HEK293T (cell line): ENCODE data around the gene DPH6.

Source experiments
- CTCF ChIA-PET: fragments of 350-600 bp; formaldehyde crosslinking; extraction: SDS; loops from one replicate; lab custom pipeline; 2021; ENCODE audit warnings: antibody characterized with exemption, inconsistent platforms; lab: Yijun Ruan, JAX
- POLR2A ChIA-PET: fragments of 350-600 bp; formaldehyde crosslinking; extraction: SDS; loops from one replicate; lab custom pipeline; 2020; ENCODE audit warnings: antibody characterized with exemption, inconsistent platforms; lab: Yijun Ruan, JAX
- DNase-seq: peaks from one replicate; pipeline ENCODE4 v3.0.0; 2012; ENCODE audit warnings: mixed read lengths; ENCODE audit errors: extremely low spot score
- ARNT ChIP-seq: fragments of 450-650 bp; IDR thresholded peaks from 2 replicates; pipeline ENCODE4 v1.6.1; 2017; ENCODE audit warnings: mild to moderate bottlenecking
- BHLHE40 ChIP-seq: fragments of 450-650 bp; IDR thresholded peaks from 2 replicates; pipeline ENCODE4 v1.6.1; 2016; ENCODE audit warnings: mild to moderate bottlenecking, moderate library complexity, borderline replicate concordance
- CTBP1 ChIP-seq: fragments of 450-650 bp; IDR thresholded peaks from 2 replicates; pipeline ENCODE4 v1.6.1; 2016; ENCODE audit warnings: borderline replicate concordance
- ELF4 ChIP-seq: fragments of 450-650 bp; IDR thresholded peaks from 2 replicates; pipeline ENCODE4 v1.6.1; 2017; ENCODE audit warnings: antibody characterized with exemption
- FOXA1 ChIP-seq: fragments of 450-650 bp; IDR thresholded peaks from 2 replicates; pipeline ENCODE4 v1.6.1; 2016; ENCODE audit warnings: mild to moderate bottlenecking
- FOXK2 ChIP-seq: fragments of 450-650 bp; IDR thresholded peaks from 2 replicates; pipeline ENCODE4 v1.6.1; 2016; ENCODE audit warnings: mild to moderate bottlenecking
- FOXM1 ChIP-seq: fragments of 450-650 bp; IDR thresholded peaks from 2 replicates; pipeline ENCODE4 v1.6.1; 2017; ENCODE audit warnings: mild to moderate bottlenecking, borderline replicate concordance
- HDGF ChIP-seq: fragments of 450-650 bp; IDR thresholded peaks from 2 replicates; pipeline ENCODE4 v1.6.1; 2017; ENCODE audit warnings: antibody characterized with exemption, borderline replicate concordance
- L3MBTL2 ChIP-seq: fragments of 450-650 bp; conservative IDR thresholded peaks from 2 replicates; pipeline ENCODE4 v1.6.1; 2016; ENCODE audit warnings: mild to moderate bottlenecking
- LEF1 ChIP-seq: fragments of 450-650 bp; IDR thresholded peaks from 2 replicates; pipeline ENCODE4 v1.6.1; 2017; ENCODE audit warnings: mild to moderate bottlenecking, borderline replicate concordance
- NFRKB ChIP-seq: fragments of 450-650 bp; IDR thresholded peaks from 2 replicates; pipeline ENCODE4 v1.6.1; 2016; ENCODE audit warnings: mild to moderate bottlenecking, moderate library complexity
- SP1 ChIP-seq: fragments of 450-650 bp; IDR thresholded peaks from 2 replicates; pipeline ENCODE4 v1.6.1; 2017
- SUZ12 ChIP-seq: fragments of 450-650 bp; IDR thresholded peaks from 2 replicates; pipeline ENCODE4 v1.6.1; 2016; ENCODE audit warnings: mild to moderate bottlenecking
- TARDBP ChIP-seq: fragments of 450-650 bp; IDR thresholded peaks from 2 replicates; pipeline ENCODE4 v1.6.1; 2016
- ZNF384 ChIP-seq: fragments of 450-650 bp; IDR thresholded peaks from 2 replicates; pipeline ENCODE4 v1.6.1; 2016
- TF ChIP-seq, protein P1 (sequence below): fragments of 450-650 bp; IDR thresholded peaks from 2 replicates; pipeline ENCODE4 v1.6.1; 2016

The DPH6 gene

DNA sequence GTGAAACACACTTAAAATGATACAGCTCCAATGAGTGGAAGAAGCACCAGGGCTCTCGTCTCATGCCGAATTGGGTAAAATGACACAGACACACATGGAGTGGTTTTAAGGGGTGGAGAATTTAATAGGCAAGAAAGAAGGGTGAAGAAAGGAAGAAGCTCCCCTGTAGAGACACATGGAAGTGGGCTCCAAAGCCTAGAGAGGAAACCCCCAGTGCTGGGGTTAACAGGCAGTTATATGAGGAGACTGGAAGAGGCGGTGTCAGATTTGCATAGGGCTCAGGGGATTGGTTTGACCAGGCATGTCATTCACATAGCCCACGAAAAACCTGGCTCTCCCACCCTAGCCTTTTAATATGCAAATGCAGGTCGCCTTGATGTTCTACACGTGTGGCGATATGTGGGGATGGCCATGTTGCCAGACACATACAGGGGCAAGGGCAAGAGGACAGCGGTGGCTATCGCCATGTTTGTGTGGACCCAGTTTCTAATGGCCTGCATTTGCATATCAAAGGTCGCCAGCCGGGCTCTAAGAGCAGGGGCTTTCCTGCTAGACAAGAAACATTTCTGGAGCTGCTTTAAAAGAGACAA is 1.9 kb upstream of the DPH6 start:
- POLR2A ChIA-PET, result no interaction called here
- CTCF ChIA-PET, result no interaction called here
- TF ChIP-seq HDGF, result no peak
- no peak for TF ChIP-seq BHLHE40
- TF ChIP-seq SP1, result no peak
- DNase-seq, result no peak

DNA sequence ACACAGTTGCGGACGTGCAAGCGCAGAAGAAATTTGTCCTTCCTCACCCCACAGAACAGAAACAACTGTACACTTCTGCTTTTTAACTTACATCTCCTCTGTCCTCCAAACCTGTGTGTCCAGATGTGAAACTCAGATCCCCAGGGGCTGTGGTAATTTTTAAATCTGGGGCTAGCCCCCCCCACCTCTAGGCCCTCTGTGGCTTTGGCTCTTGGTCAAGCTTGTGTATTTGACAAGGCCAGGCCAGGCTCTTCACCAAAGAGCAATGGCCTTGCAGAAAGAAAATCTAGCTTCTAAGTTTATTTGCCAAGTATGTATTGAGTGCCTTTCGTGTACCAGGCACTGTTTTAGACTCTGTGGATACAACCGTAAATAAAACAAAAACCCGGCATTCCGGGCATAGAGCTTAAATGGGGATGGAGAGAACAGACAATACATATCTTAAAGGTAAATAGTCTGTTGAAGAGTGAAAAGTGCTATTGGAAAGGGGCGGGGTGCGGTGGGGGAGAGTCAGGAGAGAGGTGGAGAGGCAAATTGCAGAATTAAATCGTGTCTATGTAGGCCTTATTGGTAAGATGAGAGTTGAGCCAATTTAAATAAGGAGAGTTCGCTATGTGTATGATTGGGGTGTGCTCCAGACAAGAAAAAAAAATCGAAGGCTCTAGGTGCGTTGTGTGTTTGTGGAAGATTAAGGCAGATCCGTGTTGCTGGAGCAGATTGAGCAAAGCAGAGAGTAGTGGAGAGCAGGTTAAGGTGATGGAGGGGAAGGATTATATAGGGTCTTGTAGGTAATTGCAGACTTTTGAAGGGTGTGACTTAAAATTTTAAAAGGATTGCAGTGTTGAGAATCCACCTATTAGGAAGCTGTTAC is 781 bp upstream of the DPH6 start:
- DNase-seq, result no peak
- POLR2A ChIA-PET, result interaction anchor here (0.7 to 2.6 kb wide), 3 partner anchors 9 to 136 kb away, joined by 3 to 6 read pairs (median 5); no protein-coding TSS in a partner anchor
- no peak for TF ChIP-seq SUZ12
- TF ChIP-seq CTBP1, result no peak
- TF ChIP-seq FOXK2, result no peak
- no peak for TF ChIP-seq L3MBTL2
- TF ChIP-seq BHLHE40, result no peak
- TF ChIP-seq, protein P1, sequence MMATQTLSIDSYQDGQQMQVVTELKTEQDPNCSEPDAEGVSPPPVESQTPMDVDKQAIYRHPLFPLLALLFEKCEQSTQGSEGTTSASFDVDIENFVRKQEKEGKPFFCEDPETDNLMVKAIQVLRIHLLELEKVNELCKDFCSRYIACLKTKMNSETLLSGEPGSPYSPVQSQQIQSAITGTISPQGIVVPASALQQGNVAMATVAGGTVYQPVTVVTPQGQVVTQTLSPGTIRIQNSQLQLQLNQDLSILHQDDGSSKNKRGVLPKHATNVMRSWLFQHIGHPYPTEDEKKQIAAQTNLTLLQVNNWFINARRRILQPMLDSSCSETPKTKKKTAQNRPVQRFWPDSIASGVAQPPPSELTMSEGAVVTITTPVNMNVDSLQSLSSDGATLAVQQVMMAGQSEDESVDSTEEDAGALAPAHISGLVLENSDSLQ, result no peak
- CTCF ChIA-PET, result interaction anchor here (0.5 kb wide), 1 partner anchor 50 kb away, joined by 3 read pairs; no protein-coding TSS in a partner anchor

DNA sequence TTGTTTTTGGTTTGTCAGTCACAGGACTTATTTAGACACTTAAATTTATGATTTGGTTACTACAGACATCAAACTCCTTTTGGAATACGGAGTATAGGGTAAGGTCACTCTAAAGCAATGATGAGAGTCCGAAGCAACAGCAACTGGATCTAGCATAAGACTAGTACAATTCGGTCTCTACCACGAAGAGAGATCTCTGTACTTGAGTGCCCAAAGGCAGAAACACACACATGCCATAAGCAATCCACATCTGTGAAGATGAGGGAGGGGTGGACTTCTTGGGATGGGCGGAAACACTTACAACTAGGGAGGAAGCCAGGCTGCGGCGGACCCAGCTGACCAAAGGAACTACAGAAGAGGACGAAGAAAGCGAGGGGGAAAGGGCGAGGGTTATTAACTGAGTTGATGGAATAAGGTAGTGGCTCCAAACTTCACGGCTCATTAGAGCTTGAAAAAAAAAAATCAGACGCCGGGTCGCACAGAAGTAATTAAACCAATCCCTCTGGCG is 595 bp downstream of the DPH6 start:
- CTCF ChIA-PET, result no interaction called here
- DNase-seq, result peak; percentile 33

DNA sequence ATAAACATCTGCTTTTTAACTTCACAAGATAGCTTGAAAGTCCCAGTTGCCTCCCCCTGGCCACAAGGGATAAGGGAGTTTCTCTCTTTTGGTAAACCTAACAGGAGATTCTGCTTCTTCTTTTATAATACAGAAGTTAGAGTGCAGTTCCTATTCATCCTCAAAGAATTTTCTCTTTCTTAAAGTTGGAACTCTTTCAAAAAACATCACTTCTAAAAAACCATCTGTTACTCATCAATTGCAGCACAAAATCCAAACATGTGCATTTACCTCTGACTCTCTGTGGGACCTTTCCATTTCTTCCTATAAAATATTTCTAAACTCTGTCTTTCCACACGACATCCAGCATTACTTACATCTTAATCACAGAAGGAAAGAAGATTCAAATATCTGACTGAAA is 5.1 kb downstream of the DPH6 start:
- CTCF ChIA-PET, result no interaction called here
- DNase-seq, result no peak
- TF ChIP-seq HDGF (no peak), SUZ12 (no peak)
- POLR2A ChIA-PET, result no interaction called here

More for the DNA sequence above, 595 bp downstream of the DPH6 start:
- TF ChIP-seq HDGF (no peak), ZNF384 (0 out of 2 replicates have a peak, but pooled peaks have one; percentile 20)
- POLR2A ChIA-PET, result interaction anchor here (1.6 to 2.6 kb wide), 2 partner anchors 11 to 18 kb away, joined by 5 to 6 read pairs; no protein-coding TSS in a partner anchor

DNA sequence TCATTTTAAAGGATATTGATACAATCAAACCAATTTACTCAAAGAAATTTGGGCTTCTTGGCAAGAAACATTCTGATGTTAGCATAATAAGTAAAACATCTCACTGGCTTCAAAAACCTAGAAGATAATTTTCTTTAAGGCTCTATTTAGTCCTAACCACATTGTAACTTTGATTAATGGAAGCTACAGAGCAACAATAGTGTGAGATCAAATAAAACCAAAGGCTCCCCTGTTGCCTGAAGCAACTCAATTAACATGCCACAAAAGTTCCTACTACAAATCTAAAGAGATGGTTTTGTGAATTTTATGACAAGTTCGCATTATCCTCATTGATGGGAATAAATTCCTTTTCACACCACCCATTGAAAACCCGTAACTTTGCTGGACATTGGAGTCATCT is 5.9 kb downstream of the DPH6 start:
- no peak for DNase-seq
- TF ChIP-seq FOXK2 (no peak), LEF1 (no peak), FOXA1 (no peak), CTBP1 (no peak), ARNT (no peak), HDGF (no peak), NFRKB (no peak), TARDBP (no peak), L3MBTL2 (no peak), ELF4 (no peak), ZNF384 (no peak), SUZ12 (no peak), SP1 (no peak), BHLHE40 (no peak), FOXM1 (no peak)
- TF ChIP-seq, protein P1, result no peak
- ChIA-PET CTCF (no interaction called here), POLR2A (no interaction called here)

DNA sequence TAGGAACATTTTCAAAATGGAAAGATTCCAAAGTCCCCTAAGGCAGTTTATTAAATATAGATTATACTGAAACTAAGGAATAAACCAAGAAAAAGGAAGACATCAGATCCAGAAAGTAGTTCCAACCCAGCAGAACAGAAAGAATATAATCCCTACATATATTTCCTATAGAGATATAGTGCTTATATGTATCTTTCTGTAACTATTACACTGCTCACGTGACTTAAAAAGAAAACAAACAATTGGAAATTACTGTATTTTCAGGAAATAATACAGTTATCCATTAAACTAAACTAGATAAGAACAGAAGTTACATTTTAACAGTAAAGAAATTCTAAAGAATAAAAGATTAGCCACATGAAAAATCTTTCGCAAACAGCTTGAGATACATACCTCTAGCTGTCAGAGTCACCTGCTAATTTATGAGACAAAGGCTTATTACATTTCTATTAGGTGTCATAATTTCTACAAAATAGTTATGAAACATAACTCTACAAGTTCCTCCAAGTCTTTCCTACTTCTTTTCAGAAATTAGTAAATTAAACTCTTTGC is 10.5 kb downstream of the DPH6 start:
- TF ChIP-seq SP1, result no peak
- no peak for TF ChIP-seq NFRKB
- no peak for TF ChIP-seq SUZ12
- no peak for TF ChIP-seq FOXA1
- no peak for TF ChIP-seq LEF1
- TF ChIP-seq, protein P1, result no peak
- TF ChIP-seq ZNF384, result no peak
- no peak for TF ChIP-seq FOXK2
- TF ChIP-seq ELF4, result no peak
- no peak for TF ChIP-seq TARDBP
- TF ChIP-seq HDGF, result no peak
- no peak for TF ChIP-seq CTBP1
- TF ChIP-seq BHLHE40, result no peak
- TF ChIP-seq FOXM1, result no peak
- TF ChIP-seq ARNT, result no peak
- no peak for TF ChIP-seq L3MBTL2
- no peak for DNase-seq
- CTCF ChIA-PET, result no interaction called here
- POLR2A ChIA-PET, result no interaction called here
